Cardiac muscle cell (in vitro differentiated cells and primary cell): ENCODE data around the gene FAF2. TPM values are rescaled to one million over a fixed set of nuclear protein-coding genes. Genes with fewer than 3 reads are reported as not detected.

ENCODE experiments used
- DNase-seq, 2 donors: peaks; one replicate each; pipeline versions ENCODE4 v3.0.0 to v3.0.0-alpha.2; 2010 to 2017; ENCODE audit warnings: low read depth in 1 of 2, low spot score in 1 of 2
- H3K27ac ChIP-seq: fragments of 200-600 bp; sonication (generic); 2 replicates; pipeline ENCODE4 v1.5.1; 2016
- H3K27me3 ChIP-seq: fragments of 200-600 bp; sonication (generic); 2 replicates; pipeline ENCODE4 v1.6.0; 2016; ENCODE audit warnings: control low read depth
- H3K36me3 ChIP-seq: fragments of 200-600 bp; sonication (generic); 2 replicates; pipeline ENCODE4 v1.5.1; 2016; ENCODE audit warnings: control low read depth
- H3K4me1 ChIP-seq: fragments of 200-600 bp; sonication (generic); 2 replicates; pipeline ENCODE4 v1.8.1; 2017; ENCODE audit warnings: low read depth, mild to moderate bottlenecking, mixed run types
- H3K4me3 ChIP-seq: fragments of 200-600 bp; sonication (generic); 2 replicates; pipeline ENCODE4 v1.5.1; 2016; ENCODE audit warnings: mild to moderate bottlenecking
- H3K9me3 ChIP-seq: fragments of 200-600 bp; sonication (generic); 2 replicates; pipeline ENCODE4 v1.5.1; 2017; ENCODE audit warnings: low read depth, mild to moderate bottlenecking, control low read depth
- CTCF ChIP-seq: IDR thresholded peaks from 2 replicates; pipeline ENCODE4 v1.5.1; 2012; ENCODE audit warnings: low read depth, mild to moderate bottlenecking, low read length
- polyA plus RNA-seq: library from polyadenylated mRNA; unstranded; fragments of >200 nt; fragmentation: Nextera tagmentation; extraction: Ambion mirVana; gene quantifications from 2 replicates; pipeline ENCODE4 v1.2.1, GENCODE V29; 2016
- total RNA-seq: library from RNA; depleted of rRNA; stranded (reverse); fragments of >200 nt; gene quantifications from 2 replicates; pipeline ENCODE4 v1.2.3, GENCODE V29; 2016

FAF2 gene
- total and polyA plus RNA-seq, 2 experiments from 2014 or later, result 26.1 to 29.0 TPM

- Histone ChIP-seq H3K36me3 (no peaks in the 10 kb centered on the region), H3K27me3 (no peaks in the 10 kb centered on the region), H3K4me1 (peaks cover 4% of the 10 kb centered on the region), H3K4me3 (no peak overlapping the region), H3K9me3 (no peaks in the 10 kb centered on the region), H3K27ac (peak overlapping the region; percentile 10)
- TF ChIP-seq CTCF, result no peak
- no peak for DNase-seq
Observed at GRCh38 chr5:176454724-176455394, 6.7 kb downstream of the FAF2 start.

- Histone ChIP-seq H3K9me3 (no peaks in the 10 kb centered on the region), H3K4me3 (no peak overlapping the region), H3K27me3 (no peaks in the 10 kb centered on the region), H3K27ac (no peak overlapping the region), H3K36me3 (no peaks in the 10 kb centered on the region), H3K4me1 (peaks cover 3% of the 10 kb centered on the region)
- no peak for DNase-seq
- no peak for TF ChIP-seq CTCF
Observed at GRCh38 chr5:176458904-176459561, 10.8 kb downstream of the FAF2 start.

- no peak for TF ChIP-seq CTCF
- Histone ChIP-seq H3K27me3 (no peaks in the 10 kb centered on the region), H3K36me3 (no peaks in the 10 kb centered on the region), H3K27ac (no peak overlapping the region), H3K9me3 (no peaks in the 10 kb centered on the region), H3K4me1 (peaks cover 3% of the 10 kb centered on the region), H3K4me3 (no peak overlapping the region)
- DNase-seq, result no peak
Observed at GRCh38 chr5:176461349-176461748, 13.2 kb downstream of the FAF2 start.

GRCh38 chr5:176463113-176463764 is 15.1 kb downstream of the FAF2 start:
- H3K27ac ChIP-seq, result no peak overlapping the region
- H3K36me3 ChIP-seq, result no peaks in the 10 kb centered on the region
- peaks cover 3% of the 10 kb centered on the region for H3K4me1 ChIP-seq
- TF ChIP-seq CTCF, result no peak
- H3K27me3 ChIP-seq, result no peaks in the 10 kb centered on the region
- DNase-seq, result no peak
- H3K4me3 ChIP-seq, result no peak overlapping the region
- no peaks in the 10 kb centered on the region for H3K9me3 ChIP-seq

- H3K27ac ChIP-seq, result peak overlapping the region; percentile 14
Observed at GRCh38 chr5:176466245-176466871, 18.2 kb downstream of the FAF2 start.

More at GRCh38 chr5:176466245-176466871, 18.2 kb downstream of the FAF2 start:
- DNase-seq, result peak in 1 of 2 donors; percentile 80
- H3K9me3 ChIP-seq, result no peaks in the 10 kb centered on the region
- no peak for TF ChIP-seq CTCF
- H3K36me3 ChIP-seq, result peaks cover 3% of the 10 kb centered on the region
- peaks cover 3% of the 10 kb centered on the region for H3K4me1 ChIP-seq
- H3K27me3 ChIP-seq, result no peaks in the 10 kb centered on the region
- H3K4me3 ChIP-seq, result no peak overlapping the region
